HG03103 (cell line): ENCODE results near the gene CCN2.
"Not testable (repeated sequence)": the region's sequence is repeated elsewhere in the genome, so short reads cannot be mapped to it uniquely, and the experiment has no call there.

Experiments used
- ATAC-seq: cut with Tn5 transposase; IDR thresholded peaks from one replicate; pipeline ENCODE4 v1.9.1; 2021; ENCODE audit warnings: low read depth; ENCODE audit not compliant: unreplicated experiment

Gene CCN2

GRCh38 chr6:131914967-131915751 is 36.0 kb downstream of the CCN2 start:
- no peak for ATAC-seq

GRCh38 chr6:131914234-131914633 is 36.9 kb downstream of the CCN2 start:
- ATAC-seq: no peak

GRCh38 chr6:131911951-131912350 is 39.2 kb downstream of the CCN2 start:
- ATAC-seq: no peak

- ATAC-seq: no peak
Observed at GRCh38 chr6:131910956-131911355, 40.2 kb downstream of the CCN2 start.

GRCh38 chr6:131910219-131910589 is 41.0 kb downstream of the CCN2 start:
- ATAC-seq: no peak

- ATAC-seq: peak; percentile 98
Observed at GRCh38 chr6:131909408-131910218, 41.6 kb downstream of the CCN2 start.

GRCh38 chr6:131908787-131909186 is 42.4 kb downstream of the CCN2 start:
- not testable (repeated sequence) for ATAC-seq

- ATAC-seq: not testable (repeated sequence)
Observed at GRCh38 chr6:131903734-131904133, 47.4 kb downstream of the CCN2 start.

- ATAC-seq: not testable (repeated sequence)
Observed at GRCh38 chr6:131901326-131901873, 49.8 kb downstream of the CCN2 start.

- no peak for ATAC-seq
Observed at GRCh38 chr6:131900231-131900630, 50.9 kb downstream of the CCN2 start.

- no peak for ATAC-seq
Observed at GRCh38 chr6:131898718-131899117, 52.5 kb downstream of the CCN2 start.
